NCI-H82 (cell line): ENCODE results near the gene RP9.

Experiments used
- DNase-seq: peaks from one replicate; lab custom pipeline; 2025; lab: John Stamatoyannopoulos, UW

RP9 gene, protein sequence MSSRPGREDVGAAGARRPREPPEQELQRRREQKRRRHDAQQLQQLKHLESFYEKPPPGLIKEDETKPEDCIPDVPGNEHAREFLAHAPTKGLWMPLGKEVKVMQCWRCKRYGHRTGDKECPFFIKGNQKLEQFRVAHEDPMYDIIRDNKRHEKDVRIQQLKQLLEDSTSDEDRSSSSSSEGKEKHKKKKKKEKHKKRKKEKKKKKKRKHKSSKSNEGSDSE

DNA sequence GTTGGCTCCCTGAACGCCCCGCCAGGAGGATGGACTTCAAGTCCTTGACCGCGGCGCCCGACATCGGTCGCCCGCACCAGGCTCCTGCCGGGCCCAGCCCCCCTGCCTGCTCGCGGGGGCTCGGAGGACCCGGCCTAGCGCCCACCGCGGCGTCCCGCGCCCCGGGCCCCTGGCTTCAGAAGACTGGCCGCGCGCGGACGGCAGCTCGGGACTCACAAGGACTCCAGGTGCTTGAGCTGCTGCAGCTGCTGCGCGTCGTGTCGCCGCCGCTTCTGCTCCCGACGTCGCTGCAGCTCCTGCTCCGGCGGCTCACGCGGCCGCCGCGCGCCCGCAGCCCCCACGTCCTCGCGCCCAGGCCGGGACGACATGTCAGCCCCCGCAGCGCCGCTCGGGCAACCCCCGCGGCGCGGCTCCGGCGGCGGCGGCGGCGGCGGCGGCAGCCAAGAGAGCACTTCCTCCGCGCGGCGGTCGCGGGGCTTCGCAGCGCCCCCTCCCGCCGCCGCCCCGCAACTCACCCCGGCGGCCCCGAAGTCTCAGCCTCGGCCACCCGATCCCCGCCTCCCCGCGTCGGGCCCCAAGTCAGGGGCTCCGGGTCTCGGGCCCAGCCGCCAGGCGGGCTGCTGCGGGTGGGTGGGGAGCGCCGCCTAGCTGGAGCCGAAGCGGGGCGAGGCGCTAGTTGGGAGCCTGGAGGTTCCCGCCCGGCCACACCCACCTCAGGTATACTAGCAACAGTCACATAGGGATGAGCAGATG lies at the start of gene RP9:
Gene RP9 (minus strand): TSS at position 400 of the 753 bp plus-strand sequence. CDS start 32 bp downstream, at position 368.
- peak; percentile 90 for DNase-seq

DNA sequence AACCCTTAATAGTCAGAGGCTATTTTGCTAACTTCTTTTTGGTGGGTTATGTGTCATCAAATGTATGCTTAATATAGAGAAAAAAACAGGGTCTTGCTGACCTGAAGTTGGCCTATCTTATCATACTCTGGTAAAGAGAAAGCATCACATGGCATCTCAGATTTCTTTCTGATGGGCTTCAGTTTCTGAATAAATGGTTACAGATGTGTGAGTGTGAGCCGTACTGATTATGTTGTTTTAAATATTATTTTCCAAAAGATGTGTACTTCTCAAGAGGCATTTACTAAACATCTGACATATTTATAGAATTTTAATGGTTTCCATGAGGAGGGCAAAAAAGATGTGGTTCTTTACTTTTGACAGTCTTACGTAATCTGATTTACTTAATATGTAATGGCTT lies 48.6 kb upstream of the RP9 start:
- DNase-seq = no peak

DNA sequence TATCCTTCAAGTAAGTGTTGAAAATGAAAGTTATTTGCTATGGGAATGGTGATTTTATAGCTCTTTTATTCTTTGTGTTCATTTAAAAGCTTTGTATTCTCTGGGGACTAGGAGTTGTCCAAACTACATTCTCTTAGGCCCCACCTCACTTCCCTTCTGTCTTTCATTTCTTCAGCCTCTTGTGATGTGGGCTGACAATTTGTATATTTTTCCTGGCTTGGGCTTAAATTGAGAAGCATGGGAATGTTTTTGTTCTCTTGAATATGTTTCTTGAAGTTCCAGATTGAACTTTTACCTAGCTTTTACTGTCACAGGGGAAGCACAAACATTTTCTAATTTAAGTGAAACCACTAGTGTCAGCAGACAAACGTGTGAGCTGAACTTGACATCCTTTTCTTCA lies 48.1 kb upstream of the RP9 start:
- DNase-seq = no peak

DNA sequence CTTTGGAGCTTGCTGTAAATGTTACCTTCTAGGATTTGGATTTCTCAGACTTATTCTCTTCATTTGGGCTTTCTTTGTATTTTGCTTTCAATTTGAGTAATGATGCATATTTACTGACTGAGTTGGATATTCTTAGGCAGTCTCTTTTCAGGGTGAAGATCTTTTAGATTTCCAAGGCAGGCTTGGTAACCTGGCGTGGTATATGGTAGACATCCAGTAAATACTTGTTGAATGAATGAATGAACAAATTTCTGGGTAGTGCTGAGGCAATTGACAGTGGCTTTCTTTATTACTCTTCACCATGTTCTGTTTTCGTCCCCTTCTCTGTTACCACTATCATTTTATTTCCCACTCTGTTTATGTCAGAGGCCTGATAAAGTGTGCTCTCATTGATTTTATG lies 47.2 kb upstream of the RP9 start:
- DNase-seq = no peak

DNA sequence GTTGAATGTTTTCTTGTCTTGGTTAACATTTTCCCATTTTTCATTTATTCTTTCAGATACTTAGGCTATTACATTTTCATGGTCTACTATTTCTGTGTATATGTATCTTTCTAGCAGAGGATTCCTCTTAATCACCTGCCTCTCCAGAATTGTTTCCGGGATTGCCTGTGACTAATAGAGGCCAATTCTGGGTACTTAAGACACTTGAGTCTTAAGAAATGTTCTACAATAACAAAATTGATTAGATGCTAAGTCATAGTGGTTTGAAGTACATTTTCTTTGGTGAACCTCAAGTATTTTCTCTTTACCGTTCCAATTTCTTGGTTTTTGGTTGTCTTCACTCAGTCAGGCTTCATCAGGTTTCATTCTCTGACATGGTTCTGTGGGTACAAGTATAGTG lies 46.6 kb upstream of the RP9 start:
- no peak for DNase-seq

DNA sequence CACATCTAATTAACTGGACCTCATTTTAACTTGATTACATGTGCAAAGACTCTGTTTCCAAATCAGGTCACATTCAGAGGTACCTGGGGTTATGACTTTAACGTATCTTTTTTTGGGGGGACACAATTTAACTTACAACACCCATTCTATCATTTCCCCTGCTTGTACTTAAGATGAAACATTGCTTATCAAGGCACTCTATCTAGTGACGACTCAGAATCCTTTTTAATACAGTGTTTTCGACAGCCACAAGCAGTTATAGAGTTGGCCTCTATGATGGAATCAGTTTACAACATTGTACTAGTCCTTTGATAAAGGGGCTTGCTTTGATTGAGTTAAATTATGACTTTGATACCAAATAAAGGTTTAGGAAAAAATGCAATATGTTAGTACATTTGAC lies 42.9 kb upstream of the RP9 start:
- DNase-seq = no peak

DNA sequence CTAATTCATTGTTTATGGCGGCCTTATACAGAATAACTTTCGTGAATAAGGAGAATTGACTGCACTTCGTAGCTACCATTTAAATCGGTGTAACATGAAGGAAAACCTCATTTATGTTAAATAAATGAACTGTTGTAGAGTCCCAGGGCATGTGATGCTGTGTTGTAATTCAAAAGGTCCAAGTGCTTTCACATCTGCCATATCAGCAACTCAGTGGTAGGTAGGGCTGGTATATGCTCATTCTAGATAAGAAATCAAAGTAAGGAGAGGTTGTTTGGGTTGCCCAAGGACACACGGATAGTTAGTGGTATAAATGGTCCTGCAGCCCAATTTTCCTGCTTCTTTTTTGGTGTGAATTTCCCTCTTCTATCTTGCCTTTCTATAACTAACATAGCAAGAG lies 36.0 kb upstream of the RP9 start:
- no peak for DNase-seq

DNA sequence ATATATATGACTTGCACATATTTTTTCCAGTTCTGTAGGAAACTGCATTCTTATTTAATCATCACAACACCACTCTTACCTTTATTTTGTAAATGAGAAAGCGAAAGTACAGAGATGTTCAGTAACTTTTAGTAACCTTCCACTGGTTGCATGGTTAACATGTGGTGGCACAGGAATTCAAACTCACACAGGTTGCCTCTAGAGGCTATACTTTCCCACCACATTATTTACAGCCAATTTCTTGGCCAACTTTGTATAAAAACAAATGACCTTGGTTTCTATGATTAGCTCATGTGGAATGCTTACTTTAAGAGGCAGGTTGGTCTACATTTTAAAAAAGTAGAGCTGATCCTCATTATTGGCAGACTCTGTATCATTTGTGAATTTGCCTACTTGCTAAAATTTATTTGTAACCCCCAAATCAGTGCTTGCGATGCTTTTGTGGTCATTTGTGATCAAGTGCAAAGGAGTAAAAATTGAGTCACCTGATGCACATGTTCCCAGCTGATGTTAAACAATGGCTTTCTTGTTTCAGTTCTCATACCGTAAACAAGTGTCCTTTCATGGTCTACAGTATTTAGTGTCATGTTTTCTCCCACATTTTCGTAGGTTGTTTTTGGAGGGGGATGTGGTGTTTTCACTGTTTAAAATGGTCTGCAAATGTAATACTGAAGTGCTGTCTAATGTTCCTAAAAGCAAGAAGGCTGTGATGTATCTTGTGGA lies 35.0 kb upstream of the RP9 start:
- no peak for DNase-seq

DNA sequence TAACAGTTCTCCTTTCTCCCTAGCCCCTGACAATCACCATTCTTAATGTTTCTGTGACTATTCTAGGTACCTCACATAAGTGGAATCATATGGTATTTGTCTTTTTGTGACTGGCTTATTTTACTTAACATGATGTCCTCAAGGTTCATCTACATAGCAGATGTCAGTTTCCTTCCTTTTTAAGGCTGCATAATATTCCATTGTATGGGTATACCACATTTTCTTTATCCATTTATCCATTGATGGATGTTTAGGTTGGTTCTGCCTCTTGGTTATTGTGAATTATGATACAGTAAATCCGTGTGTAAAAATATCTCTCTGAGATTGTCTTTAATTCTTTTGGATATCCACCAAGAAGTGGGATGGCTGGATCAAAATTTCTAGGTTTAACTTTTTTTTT lies 33.4 kb upstream of the RP9 start:
- no peak for DNase-seq

DNA sequence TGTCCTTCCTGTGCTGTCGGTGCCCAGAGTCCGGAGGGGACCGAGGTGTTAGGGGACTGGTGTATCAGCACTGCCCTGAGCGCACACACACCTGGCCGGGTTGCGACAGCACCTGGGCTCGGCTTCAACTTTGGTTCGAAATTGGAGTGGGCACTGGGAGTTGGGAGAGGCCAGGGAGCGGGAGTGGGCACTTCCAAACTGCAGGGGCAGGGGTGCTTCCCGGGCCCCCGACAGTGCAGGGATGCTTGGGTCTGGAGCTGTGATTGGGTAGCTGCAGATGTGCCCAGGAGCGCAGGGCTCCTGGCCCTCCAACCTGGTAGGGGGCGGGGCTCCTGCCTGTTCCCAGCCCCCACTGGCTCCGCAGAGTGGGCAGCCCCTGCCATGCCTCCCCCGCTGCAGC lies 27.9 kb upstream of the RP9 start:
- DNase-seq = no peak

DNA sequence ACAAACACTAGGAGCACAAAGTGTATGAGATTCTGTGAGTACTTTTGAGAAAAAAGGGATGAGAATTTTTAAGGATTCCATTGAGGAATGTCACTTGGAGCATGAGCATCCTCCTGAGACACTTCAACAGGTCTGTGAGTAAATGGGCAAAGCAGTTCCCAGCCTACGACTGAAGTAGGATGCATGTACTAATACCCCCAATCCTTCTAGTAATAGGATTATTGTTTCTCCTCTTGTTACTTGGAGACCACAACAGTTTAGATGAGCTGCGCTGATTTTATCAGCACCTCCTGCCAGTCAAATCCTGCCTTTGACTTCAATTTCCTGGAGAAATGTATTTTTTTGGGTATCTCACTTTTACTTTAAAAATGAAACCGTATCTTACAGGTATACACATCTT lies 21.0 kb upstream of the RP9 start:
- peak; percentile 93 for DNase-seq

DNA sequence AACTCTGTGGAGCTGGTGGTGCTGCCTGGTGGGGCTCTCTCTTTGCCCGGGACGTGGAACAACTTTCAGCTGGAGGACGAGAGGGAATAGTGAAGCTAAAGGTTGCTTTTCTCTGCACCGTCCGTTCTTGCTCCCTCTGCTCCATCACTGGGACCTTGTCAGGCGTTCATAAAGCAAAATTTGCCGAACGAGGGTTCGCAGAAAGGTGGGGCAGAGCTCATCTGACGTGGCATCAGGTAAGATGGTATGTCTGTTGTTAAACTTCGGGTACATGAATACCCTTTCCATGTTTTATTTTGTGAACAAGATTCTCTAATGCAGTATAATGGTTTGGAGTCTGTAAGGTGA lies 20.6 kb upstream of the RP9 start:
- DNase-seq = peak; percentile 45

DNA sequence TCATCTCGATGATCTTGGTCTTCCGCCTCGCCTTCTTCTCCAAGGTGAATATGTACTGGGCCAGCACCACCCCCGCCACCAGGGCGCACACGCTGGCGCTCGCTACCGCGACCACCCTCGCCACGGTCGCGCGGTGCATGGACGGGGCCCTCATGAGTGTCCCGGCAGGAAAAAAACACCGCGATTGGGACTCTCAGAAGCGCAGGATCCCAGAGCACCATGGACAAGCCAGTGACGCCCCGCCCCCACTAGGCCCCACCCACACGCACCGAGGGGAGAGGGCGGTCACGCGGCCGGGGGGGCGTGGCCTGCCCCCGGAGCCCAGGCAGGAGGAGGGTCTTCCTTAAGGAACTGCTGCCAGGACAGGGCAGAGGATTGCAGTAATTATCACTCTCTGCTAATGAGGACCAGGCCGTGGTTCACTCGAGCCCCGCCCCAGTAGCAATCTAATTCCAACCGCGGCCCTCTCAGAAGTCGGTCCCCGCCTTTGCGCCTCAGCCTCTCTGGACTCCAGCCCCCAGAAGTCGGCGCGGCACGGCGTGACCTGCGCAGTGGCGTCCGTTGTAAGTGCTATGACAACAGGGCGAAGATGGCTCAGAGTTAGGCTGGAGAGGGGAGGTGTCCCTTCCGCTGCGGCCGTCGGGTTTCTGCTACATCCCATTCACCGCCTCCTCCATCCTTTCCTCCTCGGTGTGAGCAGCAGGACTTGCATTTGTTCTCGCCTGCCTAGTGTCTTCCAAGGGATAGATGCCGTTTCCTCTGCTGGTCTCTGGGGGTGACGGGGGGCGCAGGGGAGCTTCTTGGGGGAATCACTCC lies 20.0 kb upstream of the RP9 start, which contains the start of gene BBS9:
Gene BBS9 (plus strand): TSS at position 575 of the 816 bp plus-strand sequence. CDS start 16,689 bp downstream, outside the sequence.
- peak; percentile 98 for DNase-seq

DNA sequence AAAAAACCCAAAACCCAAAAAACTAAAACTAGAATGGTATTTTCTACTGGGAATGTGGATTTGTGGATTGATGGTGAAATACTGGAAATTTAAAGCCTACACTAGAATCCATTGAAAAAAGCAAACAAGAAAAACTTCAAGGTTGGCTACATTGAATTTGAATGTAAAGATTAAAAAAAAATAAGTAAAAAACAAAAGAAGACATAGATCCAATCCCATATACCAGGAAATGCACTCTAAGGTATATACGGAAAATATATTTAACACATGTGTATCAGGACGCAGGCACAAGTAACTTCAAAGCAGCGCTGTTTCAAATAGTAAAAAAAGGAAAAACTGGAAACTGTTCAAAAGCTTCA lies 19.4 kb upstream of the RP9 start:
- DNase-seq = no peak

DNA sequence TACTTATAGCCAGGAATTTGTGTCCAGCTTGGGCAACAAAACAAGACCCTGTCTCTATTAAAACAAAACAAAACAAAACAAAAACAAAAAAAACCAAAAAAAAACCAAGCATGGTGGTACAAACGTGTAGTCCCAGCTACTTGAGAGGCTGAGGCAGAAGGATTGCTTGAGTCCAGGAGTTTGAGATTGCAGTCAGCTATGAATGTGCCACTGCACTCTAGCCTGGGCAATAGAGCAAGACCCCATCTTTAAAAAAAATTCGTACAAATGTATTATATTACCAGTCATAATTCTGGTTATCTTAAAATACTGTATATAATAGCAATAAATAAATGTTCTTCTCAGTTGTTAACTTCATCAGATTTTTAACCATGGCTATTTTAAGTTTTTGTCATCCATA lies 17.9 kb upstream of the RP9 start:
- no peak for DNase-seq

DNA sequence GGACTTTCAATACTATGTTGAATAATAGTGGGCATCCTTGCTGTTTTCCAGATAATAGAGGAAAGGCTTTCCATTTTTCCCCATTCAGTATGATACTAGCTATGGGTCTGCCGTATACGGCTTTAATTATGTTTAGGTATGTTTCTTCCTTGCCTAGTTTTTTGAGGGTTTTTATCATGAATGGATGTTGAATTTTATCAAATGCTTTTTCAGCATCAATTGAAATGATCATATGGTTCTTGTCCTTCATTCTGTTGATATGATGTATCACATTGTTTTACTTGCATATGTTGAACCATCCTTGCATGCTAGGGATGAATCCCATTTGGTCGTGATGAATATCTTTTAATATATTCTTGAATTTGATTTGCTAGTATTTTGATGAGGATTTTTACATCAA lies 9.2 kb upstream of the RP9 start:
- DNase-seq = no peak

DNA sequence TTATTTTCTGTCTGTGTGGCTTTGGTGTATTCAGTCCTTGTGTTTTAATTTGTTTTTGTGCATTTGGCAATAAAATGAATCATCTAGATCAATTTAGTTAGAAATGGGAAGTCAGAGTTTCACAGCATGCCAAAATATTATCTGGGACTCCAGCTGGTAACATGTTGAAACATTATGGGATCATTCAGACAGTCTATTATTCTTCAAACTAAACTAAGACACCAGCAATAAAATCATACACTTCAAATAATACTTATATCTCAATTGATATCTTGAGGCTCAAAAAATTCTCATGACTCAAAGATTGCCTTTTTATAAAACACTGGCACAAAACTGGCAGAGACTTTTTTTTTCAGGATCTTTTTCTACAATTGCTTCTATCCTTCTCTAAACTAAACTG lies 5.8 kb upstream of the RP9 start:
- DNase-seq = no peak

DNA sequence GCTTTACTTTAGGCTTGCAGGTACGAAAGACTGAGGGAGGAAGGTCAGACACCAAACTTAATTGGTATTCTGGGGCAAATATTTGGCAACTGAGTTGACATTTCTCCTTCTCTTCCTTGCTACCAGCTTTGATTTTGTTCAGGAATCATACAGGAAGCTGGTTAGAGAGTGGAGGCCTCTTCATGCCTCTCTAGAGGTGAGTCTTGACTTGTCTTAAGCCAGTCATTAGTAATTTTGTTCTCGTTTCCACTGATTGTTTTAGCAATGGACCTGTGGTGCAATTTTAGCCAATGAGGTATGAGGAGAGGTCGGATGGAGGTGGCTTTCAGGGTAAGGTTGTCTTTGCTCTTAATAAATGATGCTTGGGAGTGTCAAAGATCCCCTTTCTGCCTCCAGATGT lies 2.4 kb upstream of the RP9 start:
- DNase-seq = no peak

DNA sequence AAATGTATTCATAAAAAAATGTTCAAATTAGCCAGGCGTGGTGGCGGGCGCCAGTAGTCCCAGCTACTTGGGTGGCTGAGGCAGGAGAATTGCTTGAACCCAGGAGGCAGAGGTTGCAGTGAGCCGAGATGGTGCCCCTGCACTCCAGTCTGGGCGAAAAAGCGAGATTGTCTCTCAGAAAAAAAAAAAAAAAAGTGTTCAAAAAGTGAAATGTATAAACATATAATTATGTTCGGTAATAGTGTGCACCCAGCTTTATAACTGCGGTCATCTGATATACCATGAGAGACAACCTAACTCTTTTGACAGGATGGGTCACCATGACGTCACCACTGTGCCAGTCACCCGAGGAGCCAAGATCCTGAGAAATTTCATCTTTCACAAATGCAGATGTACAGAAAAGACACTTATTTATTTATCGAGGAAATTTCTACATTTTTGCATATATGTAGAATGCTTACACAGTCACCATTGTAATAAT lies 594 bp upstream of the RP9 start:
- DNase-seq = no peak

DNA sequence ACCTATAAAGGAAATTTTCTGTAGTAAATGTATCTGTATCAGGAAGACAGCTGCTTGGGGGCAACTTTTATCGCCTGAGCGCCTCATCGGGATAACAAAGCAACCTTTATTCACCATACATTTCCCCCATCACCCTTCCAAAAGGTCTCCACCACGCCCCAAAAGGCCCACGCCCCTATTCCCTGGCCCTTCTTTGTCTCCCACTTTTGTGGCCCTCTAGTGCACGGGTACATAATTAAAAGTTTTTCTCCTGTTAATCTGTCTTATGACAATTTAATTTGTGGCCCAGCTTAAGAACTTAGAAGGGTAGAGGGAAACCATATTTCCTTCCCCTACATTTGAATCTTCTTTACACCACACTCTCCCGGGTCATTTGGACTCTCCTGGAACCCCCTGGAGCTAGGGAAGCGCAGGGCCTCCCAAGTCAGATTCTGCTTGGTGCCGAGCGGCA lies 625 bp downstream of the RP9 start:
- peak; percentile 63 for DNase-seq

DNA sequence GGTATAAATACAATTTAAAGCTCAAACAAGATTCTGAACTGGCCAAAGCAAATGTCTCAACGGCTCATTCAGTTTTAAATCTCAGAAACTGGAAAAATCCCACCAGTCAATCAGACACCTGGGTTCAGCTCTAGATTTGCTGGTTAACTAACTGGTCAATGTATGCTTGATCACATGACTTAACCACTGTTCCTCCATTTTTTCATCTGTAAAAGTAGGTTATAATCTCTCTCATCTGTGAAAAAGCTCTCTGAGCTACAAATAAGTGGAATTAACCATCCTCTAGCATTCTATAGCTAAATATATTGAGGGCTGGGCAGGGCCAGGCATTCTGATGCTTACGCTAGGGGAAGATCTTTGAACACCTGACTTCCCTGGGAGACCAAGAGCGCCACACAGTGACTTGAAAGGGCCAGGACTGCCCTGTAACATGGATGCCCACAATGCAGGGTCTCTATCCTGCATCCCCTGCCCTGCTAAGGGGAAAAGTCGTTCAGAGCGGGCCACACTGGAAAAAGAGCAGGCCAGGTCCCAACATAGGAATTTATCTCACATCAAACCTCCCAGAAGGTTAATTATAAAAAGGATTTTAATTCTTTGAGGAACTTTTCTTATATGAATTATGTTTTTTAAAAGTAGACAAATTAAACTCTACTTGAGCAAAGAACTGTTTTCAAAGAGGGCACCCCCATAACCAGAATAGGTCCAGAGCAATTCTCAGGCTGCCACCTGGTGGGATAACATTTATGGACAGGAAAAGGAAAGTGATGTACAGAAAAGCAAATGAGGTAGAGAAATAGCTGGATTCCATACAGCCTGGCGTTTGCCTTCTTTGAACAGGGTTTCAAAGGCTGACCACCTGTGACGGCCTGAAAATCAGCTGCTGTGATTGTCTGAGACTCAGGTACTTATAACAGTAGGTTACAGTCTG lies 1.8 kb downstream of the RP9 start:
- DNase-seq = peak; percentile 66
